GM19193 (cell line): ENCODE results near the gene ZNF175.

Experiments used
- POLR2A ChIP-seq: IDR thresholded peaks from 4 replicates; pipeline ENCODE4 v1.6.1; 2011; ENCODE audit not compliant: insufficient read depth, insufficient read length; ENCODE audit errors: extremely low read depth

ZNF175 gene

DNA sequence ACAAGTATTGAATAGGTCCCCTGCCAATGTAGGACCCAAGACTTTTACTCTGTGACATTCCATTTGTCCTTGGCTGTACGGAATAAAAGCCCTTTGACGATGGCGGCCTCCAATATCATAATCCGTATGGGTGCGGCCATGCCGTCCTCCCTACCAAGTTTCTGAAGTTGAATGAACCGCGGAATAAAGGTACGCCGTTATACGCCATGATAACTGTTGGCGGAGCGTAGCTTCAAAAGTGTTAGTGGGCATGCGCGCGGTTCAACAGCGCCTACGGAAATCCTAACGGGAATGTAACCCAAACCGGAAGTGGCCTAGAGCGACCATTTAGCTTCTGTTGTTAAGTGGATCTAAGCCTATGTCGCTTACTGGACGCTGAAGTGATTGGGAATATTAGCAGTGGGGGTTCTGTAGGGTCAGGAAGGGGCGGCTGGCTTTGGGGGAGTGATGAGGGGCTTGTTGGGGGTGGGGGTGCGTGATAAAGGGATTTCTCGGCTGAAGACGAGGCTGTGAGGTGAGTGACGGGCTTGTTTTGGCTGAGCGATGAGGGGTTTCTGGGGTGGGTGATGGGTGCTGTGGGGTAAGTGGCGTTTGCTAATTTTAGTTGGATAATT, at the start of gene ZNF175:
Gene ZNF175, plus strand, starts transcription at position 322 of the 614 bp plus-strand sequence. CDS start 2,047 bp downstream, outside the sequence.
- peak; percentile 59 for TF ChIP-seq POLR2A

- TF ChIP-seq POLR2A: no peak
Observed at GRCh38 chr19:51521357-51521756, 49.7 kb upstream of the ZNF175 start.

- no peak for TF ChIP-seq POLR2A
Observed at GRCh38 chr19:51521781-51522180, 49.3 kb upstream of the ZNF175 start.

- no peak for TF ChIP-seq POLR2A
Observed at GRCh38 chr19:51524666-51525264, 46.3 kb upstream of the ZNF175 start.

DNA sequence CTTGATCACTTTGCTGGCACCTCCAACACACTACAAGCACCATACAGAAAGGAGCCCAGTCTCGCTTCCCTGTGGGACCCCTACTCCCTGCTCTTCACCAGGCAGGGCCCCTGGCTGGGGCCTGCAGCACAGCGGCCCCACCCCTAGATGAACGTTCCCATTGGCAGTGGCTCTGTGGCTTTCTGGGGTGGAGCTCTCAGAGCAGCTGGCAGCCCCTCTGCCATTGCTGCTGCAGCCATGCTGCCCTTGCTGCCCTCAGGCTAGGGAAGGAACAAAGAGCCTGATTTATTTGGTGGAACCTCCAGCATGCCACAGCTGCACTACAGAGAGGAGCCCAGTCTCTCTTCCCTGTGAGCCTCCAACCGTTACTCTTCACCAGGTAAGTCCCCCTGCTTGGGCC, 45.4 kb upstream of the ZNF175 start:
- TF ChIP-seq POLR2A: no peak

GRCh38 chr19:51529301-51529700, 41.8 kb upstream of the ZNF175 start:
- TF ChIP-seq POLR2A: no peak

- no peak for TF ChIP-seq POLR2A
Observed at GRCh38 chr19:51530616-51531015, 40.5 kb upstream of the ZNF175 start.

DNA sequence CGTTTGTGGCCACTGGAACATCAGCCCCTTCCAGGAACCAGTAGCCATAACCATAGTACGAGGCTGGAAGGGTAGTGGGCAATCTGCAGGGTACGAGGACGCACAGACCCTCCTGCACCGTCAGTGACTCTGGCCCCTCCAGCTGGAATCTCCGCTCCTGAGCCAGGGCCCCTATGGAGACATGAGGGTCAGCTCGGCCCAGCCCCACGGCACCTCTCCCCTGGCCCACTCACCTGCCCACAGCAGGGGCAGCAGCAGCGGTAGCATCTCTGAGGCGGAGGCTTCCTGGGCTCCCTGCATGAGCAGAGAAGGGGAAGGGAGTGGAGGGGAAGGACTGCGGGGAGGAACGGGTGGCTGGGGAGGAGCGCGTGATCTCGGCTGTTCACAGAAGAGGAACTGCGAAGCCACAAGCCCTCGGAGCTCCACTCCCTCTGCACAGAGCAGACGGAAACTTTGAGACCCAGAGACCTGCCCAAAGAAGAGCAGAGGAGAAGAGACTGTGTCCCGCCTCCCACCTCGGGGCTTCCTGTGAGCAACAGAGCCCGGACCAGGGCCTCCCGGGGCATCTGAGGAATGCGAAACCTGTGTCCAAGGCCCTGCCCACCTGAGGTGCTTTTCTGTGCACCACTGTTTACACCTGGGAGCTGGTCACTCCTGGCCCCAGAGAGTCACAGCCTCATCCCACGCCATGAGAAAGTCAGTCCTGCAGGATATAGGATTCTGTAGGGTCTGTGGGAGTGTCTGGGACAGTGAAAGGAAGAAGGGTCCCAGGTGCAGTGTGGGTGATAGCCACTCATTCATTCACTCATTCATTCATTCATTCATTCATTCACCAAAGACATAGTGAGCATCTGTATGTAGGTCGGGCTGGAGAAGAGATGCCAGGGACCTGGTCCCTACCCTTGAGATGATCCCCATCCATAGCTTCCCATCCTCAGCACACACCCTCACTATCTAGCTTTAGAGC, 39.5 kb upstream of the ZNF175 start, which contains the start of gene SIGLEC6:
Gene SIGLEC6, minus strand, starts transcription at position 322 of the 967 bp plus-strand sequence. Its CDS starts 22 bp downstream, at position 300.
- TF ChIP-seq POLR2A: no peak

DNA sequence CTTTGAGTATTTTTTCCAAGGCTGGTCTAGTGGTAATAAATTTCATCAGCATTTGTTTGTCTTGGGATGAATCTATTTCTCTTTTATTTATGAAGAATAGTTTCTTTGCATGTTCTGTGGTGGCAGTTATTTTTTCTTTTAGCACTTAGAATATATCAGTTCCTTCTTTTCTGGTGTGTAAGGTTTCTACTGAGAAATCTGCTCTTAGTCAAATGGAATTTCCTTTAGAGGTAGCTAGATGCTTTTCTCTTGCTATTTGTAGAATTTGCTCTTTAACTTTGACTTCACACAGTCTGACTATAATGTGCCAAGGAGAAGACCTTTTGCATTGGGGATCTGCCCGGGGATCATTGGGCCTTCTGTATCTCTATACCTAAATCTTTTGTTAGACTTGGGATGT, 35.5 kb upstream of the ZNF175 start:
- TF ChIP-seq POLR2A: no peak

DNA sequence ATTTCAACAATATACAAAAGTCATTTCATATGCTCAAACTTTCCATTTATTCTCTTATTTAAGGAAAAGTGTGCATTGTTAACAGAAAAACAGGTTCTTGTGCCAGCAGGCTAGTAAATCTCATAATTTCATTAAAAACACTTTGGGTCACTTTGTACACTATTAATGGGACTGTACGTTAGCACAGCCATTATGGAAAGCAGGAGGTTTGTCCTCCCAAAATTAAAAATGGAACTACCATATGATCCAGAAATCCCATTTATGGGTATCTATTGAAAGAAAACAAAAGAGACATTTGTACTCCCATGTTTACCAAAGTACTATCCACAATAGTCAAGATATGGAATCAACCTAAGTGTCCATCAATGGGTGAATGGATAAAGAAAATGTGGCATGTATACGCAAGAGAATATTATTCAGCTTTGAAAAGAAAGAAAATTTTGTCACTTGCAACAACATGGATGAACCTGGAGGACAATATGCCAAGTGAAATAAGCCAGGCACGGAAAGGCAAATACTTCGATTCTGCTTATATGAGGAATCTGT, 31.2 kb upstream of the ZNF175 start:
- TF ChIP-seq POLR2A: no peak

DNA sequence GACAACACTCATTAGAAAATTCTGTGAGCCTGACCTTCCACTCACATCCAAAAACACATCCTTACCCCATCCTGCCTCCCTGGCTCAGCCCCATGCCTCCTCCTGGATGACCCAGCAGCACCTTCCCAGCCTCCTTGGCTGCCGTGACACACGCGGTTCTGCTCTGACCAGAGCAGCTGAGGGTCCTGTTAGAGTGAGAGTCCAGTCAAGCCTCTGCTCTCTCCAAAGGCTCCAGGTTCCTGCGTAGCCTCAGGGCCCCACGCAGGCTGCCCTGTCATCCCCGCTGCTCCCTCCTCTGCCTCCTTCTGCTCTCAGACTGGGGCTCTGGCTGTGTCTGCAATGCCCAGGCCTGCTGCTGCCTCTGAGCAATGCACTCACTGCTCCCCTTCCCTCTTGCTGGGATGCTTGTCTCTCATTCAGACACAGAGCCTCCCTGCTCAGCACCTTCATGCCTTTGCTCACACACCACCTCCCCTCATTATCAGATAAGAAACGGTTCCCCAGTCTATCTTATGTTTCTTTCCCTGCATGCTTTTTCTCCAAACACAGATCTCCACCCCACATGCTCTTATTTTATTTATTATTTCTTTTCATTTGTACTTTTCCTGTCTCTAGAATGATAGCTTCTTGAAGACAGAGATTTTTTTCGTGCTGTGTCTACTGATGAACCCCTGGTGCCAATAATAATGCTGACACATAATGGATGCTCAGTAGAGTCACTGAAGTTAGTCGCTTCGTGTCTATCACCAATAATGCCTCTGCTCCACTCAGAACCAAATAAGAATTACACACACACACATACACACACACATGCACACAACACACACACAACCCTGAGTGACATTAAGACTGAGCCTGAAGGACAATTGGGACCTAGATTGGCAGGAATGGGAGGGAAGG, 29.4 kb upstream of the ZNF175 start:
- no peak for TF ChIP-seq POLR2A

GRCh38 chr19:51542699-51543098, 28.4 kb upstream of the ZNF175 start:
- TF ChIP-seq POLR2A: no peak

DNA sequence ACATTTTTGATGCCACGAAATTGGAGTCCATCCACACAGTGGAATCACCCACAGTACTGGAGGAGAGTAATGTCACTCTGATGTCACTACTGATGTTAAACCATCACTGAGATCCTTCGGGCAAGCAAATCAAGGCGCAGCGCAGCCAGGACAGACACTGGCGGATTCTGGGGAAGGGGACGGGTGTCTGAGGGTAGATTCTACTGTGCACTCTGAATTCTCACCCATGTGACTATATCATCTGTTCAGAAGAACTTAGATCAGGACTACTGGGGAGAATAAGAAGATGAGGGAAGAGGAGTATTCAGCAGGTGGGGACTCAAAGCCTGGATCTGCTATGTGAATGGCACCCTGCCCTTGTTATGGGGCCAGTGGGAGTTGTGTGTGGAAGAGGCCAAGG, 27.0 kb upstream of the ZNF175 start:
- no peak for TF ChIP-seq POLR2A

GRCh38 chr19:51546107-51546649, 24.9 kb upstream of the ZNF175 start:
- no peak for TF ChIP-seq POLR2A
